Body of pancreas (tissue), 4 donors: ENCODE measurements around the gene ARHGAP26.

Source experiments
- CTCF ChIP-seq, 7 experiments: fragments of 450-650 bp in 4 of 7; fragments of 200-600 bp in 3 of 7; sonication (generic) in 3 of 7; IDR thresholded peaks; one replicate each; pipeline ENCODE4 v1.5.1; 2016 to 2019; ENCODE audit warnings: antibody characterized with exemption in 7 of 7
- POLR2A ChIP-seq, 3 donors: fragments of 450-650 bp; IDR thresholded peaks; one replicate each; pipeline ENCODE4 v1.6.1; 2016; ENCODE audit warnings: antibody characterized with exemption in 3 of 3, mild to moderate bottlenecking in 2 of 3

- no peak for TF ChIP-seq CTCF (IDR thresholded peaks at IDR 0.05)
- TF ChIP-seq POLR2A (IDR thresholded peaks at IDR 0.05), result no peak
Measured at GRCh38 chr5:142957528-142957927, 187.4 kb downstream of the ARHGAP26 start.
